HG03342 (cell line): ENCODE measurements around the gene DNAI4.
"Not testable (repeated sequence)": the region's sequence is repeated elsewhere in the genome, so short reads cannot be mapped to it uniquely, and the experiment has no call there.

Experiments used
- ATAC-seq: cut with Tn5 transposase; IDR thresholded peaks from one replicate; pipeline ENCODE4 v1.9.1; 2021; ENCODE audit warnings: mild to moderate bottlenecking, moderate library complexity; ENCODE audit not compliant: unreplicated experiment

DNAI4 gene

GRCh38 chr1:66929146-66929688, 4.6 kb upstream of the DNAI4 start:
- no peak for ATAC-seq

GRCh38 chr1:66927528-66927927, 2.9 kb upstream of the DNAI4 start:
- no peak for ATAC-seq

GRCh38 chr1:66925944-66926343, 1.3 kb upstream of the DNAI4 start:
- ATAC-seq: no peak

- peak; percentile 3 for ATAC-seq
These were observed 878 bp upstream of the DNAI4 start for GRCh38 chr1:66925558-66925910.

GRCh38 chr1:66920543-66920942, 4.1 kb downstream of the DNAI4 start:
- ATAC-seq: no peak

- ATAC-seq: no peak
These were observed 4.8 kb downstream of the DNAI4 start for GRCh38 chr1:66919828-66920227.

GRCh38 chr1:66919063-66919462, 5.6 kb downstream of the DNAI4 start:
- no peak for ATAC-seq

- ATAC-seq: no peak
These were observed 7.2 kb downstream of the DNAI4 start for GRCh38 chr1:66917476-66917875.

- ATAC-seq: no peak
These were observed 8.3 kb downstream of the DNAI4 start for GRCh38 chr1:66916320-66916719.

GRCh38 chr1:66915203-66915602, 9.5 kb downstream of the DNAI4 start:
- not testable (repeated sequence) for ATAC-seq

- no peak for ATAC-seq
These were observed 30.9 kb downstream of the DNAI4 start for GRCh38 chr1:66893712-66894111.

GRCh38 chr1:66890621-66891020, 34.0 kb downstream of the DNAI4 start:
- no peak for ATAC-seq

- ATAC-seq: no peak
These were observed 35.6 kb downstream of the DNAI4 start for GRCh38 chr1:66889030-66889429.

GRCh38 chr1:66876664-66877063, 48.0 kb downstream of the DNAI4 start:
- no peak for ATAC-seq

- no peak for ATAC-seq
These were observed 51.5 kb downstream of the DNAI4 start for GRCh38 chr1:66873111-66873510.

- not testable (repeated sequence) for ATAC-seq
These were observed 52.6 kb downstream of the DNAI4 start for GRCh38 chr1:66872024-66872423.

GRCh38 chr1:66867501-66867900, 57.2 kb downstream of the DNAI4 start:
- no peak for ATAC-seq

- no peak for ATAC-seq
These were observed 64.1 kb downstream of the DNAI4 start for GRCh38 chr1:66860529-66860928.

- no peak for ATAC-seq
These were observed 71.3 kb downstream of the DNAI4 start for GRCh38 chr1:66853379-66853778.

- no peak for ATAC-seq
These were observed 71.8 kb downstream of the DNAI4 start for GRCh38 chr1:66852870-66853269.

- no peak for ATAC-seq
These were observed 73.7 kb downstream of the DNAI4 start for GRCh38 chr1:66850989-66851388.

- ATAC-seq: no peak
These were observed 76.5 kb downstream of the DNAI4 start for GRCh38 chr1:66848193-66848592.

- no peak for ATAC-seq
These were observed 83.7 kb downstream of the DNAI4 start for GRCh38 chr1:66840929-66841328.

- ATAC-seq: no peak
These were observed 89.7 kb downstream of the DNAI4 start for GRCh38 chr1:66834926-66835325.
